CD4-positive, alpha-beta T cell (primary cell): ENCODE results near the gene FYN. TPM values are rescaled to one million over a fixed set of nuclear protein-coding genes. Genes with fewer than 3 reads are reported as not detected.

Experiments used
- ATAC-seq: fragments of 200-7000 bp; cut with Tn5 transposase; one replicate; pipeline ENCODE4 v1.10.0; 2022; ENCODE audit warnings: mild to moderate bottlenecking; ENCODE audit not compliant: poor library complexity
- CTCF ChIA-PET: fragments of 350-600 bp; sonication (Branson Sonifier 250); formaldehyde crosslinking; loops from one replicate; lab custom pipeline; 2021; ENCODE audit warnings: antibody characterized with exemption, inconsistent platforms; lab: Charles Lee
- POLR2A ChIA-PET: fragments of 350-600 bp; sonication (Branson Sonifier 250); formaldehyde crosslinking; loops from one replicate; lab custom pipeline; 2021; ENCODE audit warnings: antibody characterized with exemption, inconsistent platforms; lab: Charles Lee
- DNase-seq, 14 experiments: peaks; one replicate each; pipeline ENCODE4 v3.0.0-alpha.2; 2013 to 2020; ENCODE audit warnings: mixed read lengths in 2 of 14
- H3K27ac ChIP-seq, 2 donors: one replicate each; pipeline versions ENCODE4 v1.5.1 to v1.7.0; 2013; ENCODE audit warnings: low read length in 2 of 2, low read depth in 1 of 2, mild to moderate bottlenecking in 1 of 2
- H3K27me3 ChIP-seq, 2 experiments: 1 replicate in 1 of 2; 2 replicates in 1 of 2; pipeline versions ENCODE4 v1.6.1 to v1.7.0; 2013; ENCODE audit warnings: low read length in 2 of 2, control low read depth in 1 of 2, mild to moderate bottlenecking in 1 of 2, moderate library complexity in 1 of 2; ENCODE audit not compliant: insufficient read depth in 2 of 2, control insufficient read depth in 1 of 2
- H3K36me3 ChIP-seq: one replicate; pipeline ENCODE4 v1.6.1; 2013; ENCODE audit warnings: low read length, control low read depth; ENCODE audit not compliant: insufficient read depth
- H3K4me1 ChIP-seq: one replicate; pipeline ENCODE4 v1.6.1; 2013; ENCODE audit warnings: low read length, control low read depth; ENCODE audit not compliant: insufficient read depth
- H3K4me3 ChIP-seq: one replicate; pipeline ENCODE4 v1.5.1; 2013; ENCODE audit warnings: mild to moderate bottlenecking, low read length, moderate library complexity
- H3K9me3 ChIP-seq, 2 experiments: 1 replicate in 1 of 2; 2 replicates in 1 of 2; pipeline versions ENCODE4 v1.6.1 to v1.7.0; 2013; ENCODE audit warnings: low read length in 2 of 2, mild to moderate bottlenecking in 2 of 2, control low read depth in 1 of 2, moderate library complexity in 1 of 2; ENCODE audit not compliant: control insufficient read depth in 1 of 2, insufficient read depth in 1 of 2
- H3K27ac Mint-ChIP-seq: one replicate; pipeline ENCODE4 v1.8.0; 2020; ENCODE audit warnings: mixed read lengths
- H3K27me3 Mint-ChIP-seq: one replicate; pipeline ENCODE4 v1.8.0; 2021; ENCODE audit warnings: mixed read lengths
- H3K36me3 Mint-ChIP-seq: one replicate; pipeline ENCODE4 v1.8.0; 2021; ENCODE audit warnings: low read depth, mixed read lengths
- H3K4me1 Mint-ChIP-seq: one replicate; pipeline ENCODE4 v1.8.0; 2021; ENCODE audit warnings: low read depth, mixed read lengths
- H3K4me3 Mint-ChIP-seq: one replicate; pipeline ENCODE4 v1.8.0; 2020; ENCODE audit warnings: mild to moderate bottlenecking, mixed read lengths
- H3K9me3 Mint-ChIP-seq: one replicate; pipeline ENCODE4 v1.8.0; 2020; ENCODE audit warnings: mixed read lengths
- intact Hi-C, 2 experiments: fragments of 100-400 bp; cut with DNase I in 1 of 2; cut with micrococcal nuclease in 1 of 2; formaldehyde crosslinking; loops; one replicate each; pipeline versions ENCODE4 v1.15.1 to v1.9.0; 2023 to 2025; cut with DNase I, micrococcal nuclease
- total RNA-seq, 174 experiments: library from RNA in 2 of 174; stranded (reverse) in 2 of 174; gene quantifications; one replicate each; pipeline ENCODE4 v1.2.3 and lab custom pipeline; 2021 to 2026
- TF ChIP-seq, protein P1 (sequence below): fragments of 200-600 bp; IDR thresholded peaks from one replicate; pipeline ENCODE4 v1.8.0; 2022; ENCODE audit warnings: antibody characterized with exemption, mild to moderate bottlenecking

Gene FYN
- total RNA-seq, 2 experiments from 2014 or later = 419 TPM

DNA sequence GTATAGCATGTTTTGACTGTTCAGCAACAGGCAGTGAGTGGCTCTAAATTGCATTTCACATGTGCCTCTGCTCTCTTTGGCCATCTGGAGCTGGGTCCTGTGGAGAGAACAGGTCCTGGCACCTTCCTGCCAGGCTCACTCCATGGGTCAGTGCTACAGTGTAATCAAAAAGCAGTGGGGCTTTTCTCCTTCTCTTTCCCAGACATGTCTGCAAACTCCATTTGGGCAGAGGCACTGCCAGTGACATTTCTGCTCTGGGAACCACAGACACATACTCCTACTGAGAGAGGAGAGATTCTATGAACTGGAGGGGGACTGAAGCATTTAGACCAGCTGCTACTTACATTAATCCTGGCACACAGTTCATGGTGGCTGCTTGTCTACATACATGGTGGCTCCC lies 199.3 kb downstream of the FYN start:
- Mint-ChIP-seq H3K4me1 (peaks cover 37% of the 10 kb centered on the region), H3K4me3 (no peak overlapping the region), H3K36me3 (peaks cover 95% of the 10 kb centered on the region), H3K27me3 (no peaks in the 10 kb centered on the region), H3K27ac (peak overlapping the region; percentile 73), H3K9me3 (no peaks in the 10 kb centered on the region)
- no peak for DNase-seq
- H3K4me3 ChIP-seq = no peak overlapping the region
- H3K4me1 ChIP-seq = peaks cover 11% of the 10 kb centered on the region
- intact Hi-C loops = no loop called here
- H3K9me3 ChIP-seq = no peaks in the 10 kb centered on the region
- no peak for ATAC-seq
- ChIA-PET CTCF (no interaction called here), POLR2A (interaction anchor here (0.6 kb wide), 1 partner anchor 18 kb away, joined by 3 read pairs; no protein-coding TSS in a partner anchor)
- TF ChIP-seq, protein P1, sequence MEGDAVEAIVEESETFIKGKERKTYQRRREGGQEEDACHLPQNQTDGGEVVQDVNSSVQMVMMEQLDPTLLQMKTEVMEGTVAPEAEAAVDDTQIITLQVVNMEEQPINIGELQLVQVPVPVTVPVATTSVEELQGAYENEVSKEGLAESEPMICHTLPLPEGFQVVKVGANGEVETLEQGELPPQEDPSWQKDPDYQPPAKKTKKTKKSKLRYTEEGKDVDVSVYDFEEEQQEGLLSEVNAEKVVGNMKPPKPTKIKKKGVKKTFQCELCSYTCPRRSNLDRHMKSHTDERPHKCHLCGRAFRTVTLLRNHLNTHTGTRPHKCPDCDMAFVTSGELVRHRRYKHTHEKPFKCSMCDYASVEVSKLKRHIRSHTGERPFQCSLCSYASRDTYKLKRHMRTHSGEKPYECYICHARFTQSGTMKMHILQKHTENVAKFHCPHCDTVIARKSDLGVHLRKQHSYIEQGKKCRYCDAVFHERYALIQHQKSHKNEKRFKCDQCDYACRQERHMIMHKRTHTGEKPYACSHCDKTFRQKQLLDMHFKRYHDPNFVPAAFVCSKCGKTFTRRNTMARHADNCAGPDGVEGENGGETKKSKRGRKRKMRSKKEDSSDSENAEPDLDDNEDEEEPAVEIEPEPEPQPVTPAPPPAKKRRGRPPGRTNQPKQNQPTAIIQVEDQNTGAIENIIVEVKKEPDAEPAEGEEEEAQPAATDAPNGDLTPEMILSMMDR = no peak
- H3K36me3 ChIP-seq = peaks cover 96% of the 10 kb centered on the region
- no peak overlapping the region for H3K27ac ChIP-seq
- H3K27me3 ChIP-seq = no peaks in the 10 kb centered on the region

DNA sequence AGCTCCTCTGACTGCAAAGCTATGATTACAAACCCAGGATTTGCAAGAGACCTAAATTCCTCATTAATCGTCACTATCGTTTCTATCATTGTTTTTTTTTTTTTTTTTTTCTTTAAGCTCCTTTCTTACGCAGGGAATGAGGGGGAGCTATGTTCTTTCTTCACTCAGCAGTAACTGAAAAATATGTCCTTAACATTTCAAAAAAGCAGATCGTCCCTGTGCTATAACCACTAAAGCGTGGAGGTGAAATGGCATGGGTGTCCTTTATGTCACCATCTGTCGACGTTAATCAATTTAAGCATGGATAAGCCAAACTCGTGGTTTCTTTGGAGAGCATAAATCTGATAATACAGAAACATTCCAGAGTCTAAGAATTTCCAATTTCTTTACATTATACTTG lies 199.7 kb downstream of the FYN start:
- H3K27me3 ChIP-seq = no peaks in the 10 kb centered on the region
- peaks cover 96% of the 10 kb centered on the region for H3K36me3 ChIP-seq
- POLR2A ChIA-PET = interaction anchor here (0.6 to 0.7 kb wide), 2 partner anchors 15 to 18 kb away, joined by 3 read pairs; no protein-coding TSS in a partner anchor
- peak overlapping the region; percentile 66 for H3K27ac Mint-ChIP-seq
- H3K4me3 Mint-ChIP-seq = no peak overlapping the region
- H3K9me3 Mint-ChIP-seq = no peaks in the 10 kb centered on the region
- H3K4me1 Mint-ChIP-seq = peaks cover 33% of the 10 kb centered on the region
- H3K27ac ChIP-seq = no peak overlapping the region
- DNase-seq (no peak), ATAC-seq (no peak)
- CTCF ChIA-PET = no interaction called here
- peaks cover 95% of the 10 kb centered on the region for H3K36me3 Mint-ChIP-seq
- H3K4me3 ChIP-seq = no peak overlapping the region
- H3K27me3 Mint-ChIP-seq = no peaks in the 10 kb centered on the region
- TF ChIP-seq, protein P1 = no peak
- intact Hi-C loops = no loop called here
- peaks cover 7% of the 10 kb centered on the region for H3K4me1 ChIP-seq
- no peaks in the 10 kb centered on the region for H3K9me3 ChIP-seq

DNA sequence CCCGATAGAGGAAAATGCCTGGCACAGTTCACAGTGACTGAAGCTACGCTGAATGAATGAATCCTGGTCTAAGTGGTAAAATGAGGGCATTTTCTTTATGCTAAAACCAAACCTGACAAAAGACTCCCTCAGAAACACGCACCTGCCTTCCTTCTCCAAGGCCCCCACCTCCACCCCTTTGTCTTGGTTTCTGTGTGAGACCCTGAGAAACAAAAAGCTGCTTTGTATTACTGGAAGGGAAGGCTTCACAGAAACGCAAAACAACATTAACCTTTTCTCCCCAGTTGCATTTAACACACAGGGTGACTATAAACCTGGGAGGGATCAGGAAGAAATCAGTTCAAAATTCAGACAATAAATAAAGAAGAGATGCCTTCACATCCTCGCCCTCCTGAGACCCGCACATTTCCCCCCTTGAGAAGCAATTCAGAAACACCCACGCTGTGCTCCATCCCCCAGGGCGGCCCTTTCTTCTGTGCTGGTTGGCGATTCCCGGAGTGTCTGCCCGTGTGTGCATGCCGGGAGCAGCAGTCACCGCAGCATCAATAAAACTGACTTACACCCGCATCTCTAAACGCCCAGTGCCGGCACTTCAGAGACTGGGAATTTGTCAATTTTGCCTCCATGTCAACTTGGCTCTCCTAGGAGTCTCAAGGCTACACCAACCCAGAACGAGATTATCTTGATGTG lies 200.3 kb downstream of the FYN start:
- POLR2A ChIA-PET = interaction anchor here (0.6 to 0.7 kb wide), 2 partner anchors 14 to 17 kb away, joined by 3 read pairs; no protein-coding TSS in a partner anchor
- H3K36me3 Mint-ChIP-seq = peaks cover 95% of the 10 kb centered on the region
- ATAC-seq = no peak

More for the DNA sequence above, 200.3 kb downstream of the FYN start:
- CTCF ChIA-PET = no interaction called here
- TF ChIP-seq, protein P1 = no peak
- Mint-ChIP-seq H3K9me3 (no peaks in the 10 kb centered on the region), H3K27me3 (no peaks in the 10 kb centered on the region), H3K4me1 (peaks cover 30% of the 10 kb centered on the region), H3K27ac (peak overlapping the region; percentile 66), H3K4me3 (no peak overlapping the region)
- intact Hi-C loops = no loop called here
- Histone ChIP-seq H3K27me3 (no peaks in the 10 kb centered on the region), H3K4me3 (no peak overlapping the region), H3K27ac (no peak overlapping the region), H3K36me3 (peaks cover 96% of the 10 kb centered on the region), H3K4me1 (peaks cover 7% of the 10 kb centered on the region), H3K9me3 (no peaks in the 10 kb centered on the region)
- DNase-seq = no peak
